Keratinocyte (primary cell): Measurements from ENCODE around the gene GABRB1. TPM values are rescaled to one million over a fixed set of nuclear protein-coding genes. Genes with fewer than 3 reads are reported as not detected.

ENCODE experiments used
- DNase-seq: peaks from one replicate; pipeline ENCODE4 v3.0.0-alpha.2; 2011; ENCODE audit warnings: low read depth, missing footprints, low spot score
- FAIRE-seq: peaks from 2 replicates; lab custom pipeline; 2011; peaks lifted over from hg19 to GRCh38; lab: Jason Lieb, UNC
- H2AFZ ChIP-seq: 2 replicates; pipeline ENCODE4 v1.6.0; 2012; ENCODE audit warnings: low read length, control low read depth, inconsistent platforms; ENCODE audit not compliant: control insufficient read depth
- H3K27ac ChIP-seq: 2 replicates; pipeline ENCODE4 v1.5.1; 2011; ENCODE audit warnings: low read length; ENCODE audit not compliant: control insufficient read depth, insufficient read depth
- H3K27me3 ChIP-seq: 3 replicates; pipeline ENCODE4 v1.6.0; 2011; ENCODE audit warnings: low read length; ENCODE audit not compliant: control insufficient read depth, insufficient read depth; ENCODE audit errors: extremely low read depth
- H3K36me3 ChIP-seq, 2 experiments: 2 replicates in 1 of 2; 3 replicates in 1 of 2; pipeline ENCODE4 v1.5.1; 2011; ENCODE audit warnings: low read length in 2 of 2, mild to moderate bottlenecking in 1 of 2; ENCODE audit not compliant: control insufficient read depth in 2 of 2, insufficient read depth in 2 of 2; ENCODE audit errors: extremely low read depth in 1 of 2
- H3K4me1 ChIP-seq: 3 replicates; pipeline ENCODE4 v1.5.1; 2011; ENCODE audit warnings: low read length; ENCODE audit not compliant: control insufficient read depth, insufficient read depth; ENCODE audit errors: extremely low read depth
- H3K4me2 ChIP-seq: 3 replicates; pipeline ENCODE4 v1.6.0; 2011; ENCODE audit warnings: low read depth, low read length; ENCODE audit not compliant: control insufficient read depth, insufficient read depth; ENCODE audit errors: extremely low read depth
- H3K4me3 ChIP-seq, 3 experiments: fragments of 200-600 bp in 1 of 3; sonication (generic) in 1 of 3; 2 replicates in 2 of 3; 3 replicates in 1 of 3; pipeline ENCODE4 v1.5.1; 2011 to 2016; ENCODE audit warnings: low read length in 3 of 3, mild to moderate bottlenecking in 3 of 3, control low read depth in 2 of 3, inconsistent platforms in 1 of 3, low read depth in 1 of 3, mixed read lengths in 1 of 3, mixed run types in 1 of 3, moderate library complexity in 1 of 3; ENCODE audit not compliant: control insufficient read depth in 2 of 3, insufficient read depth in 2 of 3; ENCODE audit errors: extremely low read depth in 1 of 3
- H3K79me2 ChIP-seq: 2 replicates; pipeline ENCODE4 v1.6.0; 2012; ENCODE audit warnings: low read length; ENCODE audit not compliant: control insufficient read depth, insufficient read depth
- H3K9ac ChIP-seq: 3 replicates; pipeline ENCODE4 v1.6.0; 2011; ENCODE audit warnings: low read length; ENCODE audit not compliant: control insufficient read depth, insufficient read depth; ENCODE audit errors: extremely low read depth
- H3K9me1 ChIP-seq: 3 replicates; pipeline ENCODE4 v1.6.0; 2011; ENCODE audit warnings: low read length; ENCODE audit not compliant: control insufficient read depth, insufficient read depth; ENCODE audit errors: extremely low read depth
- H3K9me3 ChIP-seq: 2 replicates; pipeline ENCODE4 v1.5.1; 2012; ENCODE audit warnings: low read depth, low read length; ENCODE audit not compliant: control insufficient read depth
- H4K20me1 ChIP-seq: 3 replicates; pipeline ENCODE4 v1.6.0; 2011; ENCODE audit warnings: low read length; ENCODE audit not compliant: control insufficient read depth, insufficient read depth; ENCODE audit errors: extremely low read depth
- CTCF ChIP-seq, 3 experiments: IDR thresholded peaks in 1 of 3; conservative IDR thresholded peaks in 1 of 3; optimal IDR thresholded peaks in 1 of 3; 2 replicates in 2 of 3; 3 replicates in 1 of 3; pipeline versions ENCODE3 to v1.5.1; 2011; ENCODE audit warnings: low read length in 3 of 3, mild to moderate bottlenecking in 3 of 3, moderate library complexity in 2 of 3, control low read depth in 1 of 3, inconsistent platforms in 1 of 3; ENCODE audit not compliant: insufficient read depth in 2 of 3; ENCODE audit errors: extremely low read depth in 1 of 3
- EZH2 ChIP-seq: IDR thresholded peaks from one replicate; pipeline ENCODE4 v1.6.1; 2012; ENCODE audit warnings: inconsistent platforms, mild to moderate bottlenecking, low read length, moderate library complexity
- dilution Hi-C: fragments of 300-500 bp; cut with MboI; formaldehyde crosslinking; loops from one replicate; pipeline ENCODE4 v1.7.0; 2020; ENCODE audit warnings: low sequenced_read_pairs; ENCODE audit not compliant: extremely low pct_ligation_motif_present
- polyA plus RNA-seq, 5 experiments: library from polyadenylated mRNA; depleted of rRNA in 3 of 5; stranded (reverse) in 3 of 5; stranded (forward) in 1 of 5; unstranded in 1 of 5; fragments of >200 nt; gene quantifications; 1 replicate in 1 of 5; 2 replicates in 3 of 5; 3 replicates in 1 of 5; pipeline versions ENCODE4 v1.2.1 to v1.2.3, GENCODE V29; 2011 to 2012; ENCODE audit warnings: missing spikeins in 2 of 5, low read depth in 1 of 5, low replicate concordance in 1 of 5

The GABRB1 gene
- polyA plus RNA-seq, 1 donor (not counting 4 experiments of a cell fraction or from before 2014, with no cell fraction given), result not detected

DNA sequence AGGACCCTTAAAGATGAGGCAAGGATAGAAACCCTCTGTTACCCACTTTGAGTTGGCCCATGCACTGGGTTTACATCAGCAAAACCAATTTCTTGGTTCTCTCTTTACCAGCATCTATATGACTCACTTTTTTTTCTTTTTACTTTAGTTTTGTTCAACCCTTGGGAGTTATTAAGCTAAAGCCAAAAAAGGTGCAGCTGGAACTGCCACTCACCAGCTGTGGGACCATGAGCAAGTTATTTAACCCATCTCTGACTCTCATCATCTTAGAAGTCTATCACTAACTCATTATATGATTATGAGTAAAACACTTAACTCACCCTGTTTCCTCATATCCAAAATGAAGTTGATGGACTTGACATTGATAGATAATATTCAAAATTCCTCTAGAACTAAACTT, 53.4 kb downstream of the GABRB1 start:
- no peaks in the 10 kb centered on the region for H3K27me3 ChIP-seq
- no peaks in the 10 kb centered on the region for H3K79me2 ChIP-seq
- no peak overlapping the region for H3K4me3 ChIP-seq
- H3K4me2 ChIP-seq, result no peak overlapping the region
- no peak for TF ChIP-seq CTCF (optimal IDR thresholded peaks at IDR 0.05 in 1 of 3, IDR thresholded peaks at IDR 0.05 in 1 of 3, conservative IDR thresholded peaks at IDR 0.05 in 1 of 3; ENCODE audit: extremely low read depth in 1 of 3, insufficient read depth in 2 of 3, low read length in 3 of 3)
- no peak for TF ChIP-seq EZH2
- dilution Hi-C loops, result no loop called here
- H3K9me3 ChIP-seq, result no peaks in the 10 kb centered on the region
- H4K20me1 ChIP-seq, result no peaks in the 10 kb centered on the region
- H3K36me3 ChIP-seq, result no peaks in the 10 kb centered on the region
- no peaks in the 10 kb centered on the region for H3K9me1 ChIP-seq
- no peak for FAIRE-seq
- H3K4me1 ChIP-seq, result no peaks in the 10 kb centered on the region
- no peak overlapping the region for H3K27ac ChIP-seq
- no peak for DNase-seq
- no peak overlapping the region for H2AFZ ChIP-seq
- H3K9ac ChIP-seq, result no peak overlapping the region

- no peaks in the 10 kb centered on the region for H4K20me1 ChIP-seq
- H3K9me1 ChIP-seq, result no peaks in the 10 kb centered on the region
- no peaks in the 10 kb centered on the region for H3K4me1 ChIP-seq
- H3K9ac ChIP-seq, result no peak overlapping the region
- H3K27me3 ChIP-seq, result no peaks in the 10 kb centered on the region
- no peak overlapping the region for H3K27ac ChIP-seq
- H3K4me3 ChIP-seq, result no peak overlapping the region
- no peaks in the 10 kb centered on the region for H3K79me2 ChIP-seq
- no peak overlapping the region for H2AFZ ChIP-seq
- no peak overlapping the region for H3K4me2 ChIP-seq
- H3K9me3 ChIP-seq, result no peaks in the 10 kb centered on the region
- H3K36me3 ChIP-seq, result no peaks in the 10 kb centered on the region
- FAIRE-seq, result no peak
- no peak for DNase-seq
- no peak for TF ChIP-seq CTCF (optimal IDR thresholded peaks at IDR 0.05 in 1 of 3, IDR thresholded peaks at IDR 0.05 in 1 of 3, conservative IDR thresholded peaks at IDR 0.05 in 1 of 3; ENCODE audit: extremely low read depth in 1 of 3, insufficient read depth in 2 of 3, low read length in 3 of 3)
- dilution Hi-C loops, result no loop called here
These were observed 56.9 kb downstream of the GABRB1 start for GRCh38 chr4:47088298-47088697.
